Activated T-cell treated with anti-CD3 and anti-CD28 coated beads, Interleukin-2, amount 50 U/mL, for 72 hours (primary cell): Measurements from ENCODE around the gene LTBP3. TPM values are rescaled to one million over a fixed set of nuclear protein-coding genes. Genes with fewer than 3 reads are reported as not detected.
"Not testable (repeated sequence)": the region's sequence is repeated elsewhere in the genome, so short reads cannot be mapped to it uniquely, and the experiment has no call there.

Experiments
- ATAC-seq, 2 donors: fragments of 150-1000 bp; cut with Tn5 transposase; replicated peaks in 1 of 2; 2 replicates each; pipeline ENCODE4 v1.10.0; 2021; ENCODE audit warnings: moderate library complexity in 2 of 2, mild to moderate bottlenecking in 1 of 2
- DNase-seq, 2 donors: peaks; one replicate each; pipeline ENCODE4 v3.0.0; 2021 to 2022; ENCODE audit warnings: mixed read lengths in 1 of 2
- H3K27ac Mint-ChIP-seq: one replicate; pipeline ENCODE4 v1.8.0; 2022; ENCODE audit warnings: mild to moderate bottlenecking, moderate library complexity, mixed read lengths
- H3K27me3 Mint-ChIP-seq: one replicate; pipeline ENCODE4 v1.8.0; 2022; ENCODE audit warnings: low read depth, mixed read lengths
- H3K36me3 Mint-ChIP-seq, 2 donors: one replicate each; pipeline ENCODE4 v1.8.0; 2022; ENCODE audit warnings: mixed read lengths in 2 of 2, mild to moderate bottlenecking in 1 of 2; ENCODE audit not compliant: insufficient read depth in 2 of 2
- H3K4me1 Mint-ChIP-seq: one replicate; pipeline ENCODE4 v1.8.0; 2022; ENCODE audit warnings: low read depth, mixed read lengths
- H3K4me3 Mint-ChIP-seq, 2 donors: one replicate each; pipeline ENCODE4 v1.8.0; 2022; ENCODE audit warnings: mild to moderate bottlenecking in 2 of 2, mixed read lengths in 2 of 2, moderate library complexity in 2 of 2
- H3K9me3 Mint-ChIP-seq, 2 donors: one replicate each; pipeline ENCODE4 v1.8.0; 2022; ENCODE audit warnings: mixed read lengths in 2 of 2
- total RNA-seq, 2 donors: library from RNA; stranded (reverse); gene quantifications; one replicate each; pipeline ENCODE4 v1.2.3, GENCODE V29; 2022

The LTBP3 gene
- total RNA-seq, 2 donors from 2014 or later: 106 TPM

GRCh38 chr11:65525546-65526480, 32.3 kb downstream of the LTBP3 start:
- no peak for ATAC-seq
- no peak for DNase-seq
- H3K36me3 Mint-ChIP-seq: peaks cover 2 to 8% of the 10 kb centered on the region in 2 donors
- H3K4me1 Mint-ChIP-seq: peaks cover 66% of the 10 kb centered on the region
- no peaks in the 10 kb centered on the region for H3K27me3 Mint-ChIP-seq
- no peaks in the 10 kb centered on the region for H3K9me3 Mint-ChIP-seq
- H3K27ac Mint-ChIP-seq: peak overlapping the region; percentile 82
- peak overlapping the region; percentile 90 to 92 for H3K4me3 Mint-ChIP-seq

- Mint-ChIP-seq H3K36me3 (peaks cover 2 to 8% of the 10 kb centered on the region in 2 donors), H3K27ac (peak within 1 kb of the TSS; percentile 93), H3K4me1 (peaks cover 62% of the 10 kb centered on the region), H3K9me3 (no peaks in the 10 kb centered on the region), H3K27me3 (no peaks in the 10 kb centered on the region), H3K4me3 (peak within 1 kb of the TSS; percentile 90 to 92)
- ATAC-seq: peak; percentile 86 to 88
- DNase-seq: peak; percentile 78 to 87
Measured at GRCh38 chr11:65524741-65525545, 33.2 kb downstream of the LTBP3 start, which contains the start of gene SCYL1. TSS of gene SCYL1 (plus strand) at chr11:65525083. CDS start at chr11:65525154, 71 bp downstream.

- Mint-ChIP-seq H3K4me1 (peaks cover 58% of the 10 kb centered on the region), H3K9me3 (no peaks in the 10 kb centered on the region), H3K27me3 (no peaks in the 10 kb centered on the region), H3K27ac (peak overlapping the region; percentile 93), H3K36me3 (peaks cover 2 to 8% of the 10 kb centered on the region in 2 donors), H3K4me3 (peak overlapping the region; percentile 84 to 87)
- no peak for DNase-seq
- ATAC-seq: peak; percentile 23 to 38
Measured at GRCh38 chr11:65524014-65524740, 34.0 kb downstream of the LTBP3 start.

- H3K4me1 Mint-ChIP-seq: peaks cover 53% of the 10 kb centered on the region
- peak in 1 of 2 donors; percentile 3 for ATAC-seq
Measured at GRCh38 chr11:65523631-65523968, 34.6 kb downstream of the LTBP3 start.

GRCh38 chr11:65522718-65523630, 35.2 kb downstream of the LTBP3 start:
- Mint-ChIP-seq H3K4me3 (peak overlapping the region; percentile 84 to 87), H3K27ac (peak overlapping the region; percentile 82), H3K4me1 (peaks cover 49% of the 10 kb centered on the region)
- H3K9me3 Mint-ChIP-seq, H3K27me3 Mint-ChIP-seq, DNase-seq, H3K36me3 Mint-ChIP-seq, ATAC-seq: not testable (repeated sequence)

More at GRCh38 chr11:65523631-65523968, 34.6 kb downstream of the LTBP3 start:
- not testable (repeated sequence) for H3K36me3 Mint-ChIP-seq, DNase-seq, H3K9me3 Mint-ChIP-seq, H3K27me3 Mint-ChIP-seq
- peak overlapping the region; percentile 82 for H3K27ac Mint-ChIP-seq
- peak overlapping the region; percentile 84 to 87 for H3K4me3 Mint-ChIP-seq

- H3K36me3 Mint-ChIP-seq, H3K9me3 Mint-ChIP-seq, H3K27me3 Mint-ChIP-seq, ATAC-seq, DNase-seq: not testable (repeated sequence)
- H3K4me3 Mint-ChIP-seq: peak overlapping the region; percentile 84 to 87
- peaks cover 46% of the 10 kb centered on the region for H3K4me1 Mint-ChIP-seq
- H3K27ac Mint-ChIP-seq: peak overlapping the region; percentile 38
Measured at GRCh38 chr11:65521777-65522521, 36.2 kb downstream of the LTBP3 start.

- H3K27ac Mint-ChIP-seq, ATAC-seq, H3K36me3 Mint-ChIP-seq, H3K4me3 Mint-ChIP-seq, DNase-seq, H3K9me3 Mint-ChIP-seq, H3K27me3 Mint-ChIP-seq: not testable (repeated sequence)
- peaks cover 37% of the 10 kb centered on the region for H3K4me1 Mint-ChIP-seq
Measured at GRCh38 chr11:65518941-65519549, 39.1 kb downstream of the LTBP3 start.

GRCh38 chr11:65516135-65516968, 41.8 kb downstream of the LTBP3 start:
- ATAC-seq (peak in 1 of 2 donors; percentile 51), DNase-seq (no peak)
- Mint-ChIP-seq H3K27ac (peak overlapping the region; percentile 14), H3K4me3 (no peak overlapping the region), H3K4me1 (peaks cover 10% of the 10 kb centered on the region), H3K36me3 (no peaks in the 10 kb centered on the region), H3K27me3 (no peaks in the 10 kb centered on the region), H3K9me3 (no peaks in the 10 kb centered on the region)

GRCh38 chr11:65512311-65512710, 45.8 kb downstream of the LTBP3 start:
- not testable (repeated sequence) for H3K27me3 Mint-ChIP-seq, H3K27ac Mint-ChIP-seq, H3K36me3 Mint-ChIP-seq, DNase-seq, H3K4me3 Mint-ChIP-seq, H3K9me3 Mint-ChIP-seq, ATAC-seq
- peaks cover 35% of the 10 kb centered on the region for H3K4me1 Mint-ChIP-seq

- no peaks in the 10 kb centered on the region for H3K27me3 Mint-ChIP-seq
- H3K27ac Mint-ChIP-seq: no peak overlapping the region
- peaks cover 31% of the 10 kb centered on the region in 2 donors for H3K36me3 Mint-ChIP-seq
- H3K9me3 Mint-ChIP-seq: no peaks in the 10 kb centered on the region
- ATAC-seq: peak; percentile 44 to 47
- peak; percentile 60 to 72 for DNase-seq
- peaks cover 60% of the 10 kb centered on the region for H3K4me1 Mint-ChIP-seq
- H3K4me3 Mint-ChIP-seq: no peak overlapping the region
Measured at GRCh38 chr11:65506772-65507505, 51.2 kb downstream of the LTBP3 start.
